Mammary epithelial cell (primary cell): ENCODE measurements around the gene LDAH.

Experiments
- EZH2 ChIP-seq: IDR thresholded peaks from 2 replicates; pipeline ENCODE4 v1.6.1; 2012; ENCODE audit warnings: low read length, inconsistent platforms, borderline replicate concordance
- TF ChIP-seq, protein P1 (sequence below), 2 donors: IDR thresholded peaks in 1 of 2; conservative IDR thresholded peaks in 1 of 2; 2 replicates each; pipeline ENCODE4 v1.5.1; 2011 to 2012; ENCODE audit warnings: inconsistent platforms in 2 of 2, low read length in 2 of 2, mild to moderate bottlenecking in 2 of 2, control low read depth in 1 of 2, low read depth in 1 of 2; ENCODE audit not compliant: insufficient read depth in 1 of 2; ENCODE audit errors: extremely low read depth in 1 of 2

DNA sequence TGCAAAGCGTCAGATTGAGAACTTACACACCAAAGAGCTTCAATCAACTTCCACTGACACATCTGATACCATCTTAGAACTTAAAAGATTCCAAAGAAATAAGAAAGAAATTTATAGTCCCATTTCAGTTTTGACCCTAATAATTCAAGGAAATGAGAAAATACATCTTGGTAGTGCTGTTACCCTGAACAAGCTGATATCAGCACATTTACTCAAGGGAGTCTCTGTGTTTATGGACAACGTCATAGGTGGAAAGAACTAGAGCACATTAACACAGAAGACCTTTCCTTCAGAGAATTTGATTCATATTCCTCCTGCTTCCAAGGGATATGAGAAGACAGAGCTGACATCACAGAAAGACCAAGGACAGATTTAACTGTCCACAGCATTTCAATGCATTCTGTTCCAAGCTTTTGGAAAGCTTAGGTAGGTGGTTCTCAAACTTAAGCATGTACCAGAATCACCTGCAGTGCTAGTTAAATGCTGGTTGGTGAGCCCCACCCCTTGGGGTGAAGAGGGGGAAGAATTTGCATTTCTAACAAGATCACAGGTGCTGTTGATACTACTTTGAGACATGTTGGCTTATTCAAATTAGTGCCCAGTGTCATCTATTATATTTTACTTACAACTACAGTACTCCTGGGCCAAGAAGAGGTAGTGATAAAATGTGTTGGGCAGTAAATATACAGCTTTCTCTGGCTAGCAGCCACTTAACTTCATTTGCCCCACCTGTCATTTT, 59.8 kb downstream of the LDAH start:
- TF ChIP-seq, protein P1, sequence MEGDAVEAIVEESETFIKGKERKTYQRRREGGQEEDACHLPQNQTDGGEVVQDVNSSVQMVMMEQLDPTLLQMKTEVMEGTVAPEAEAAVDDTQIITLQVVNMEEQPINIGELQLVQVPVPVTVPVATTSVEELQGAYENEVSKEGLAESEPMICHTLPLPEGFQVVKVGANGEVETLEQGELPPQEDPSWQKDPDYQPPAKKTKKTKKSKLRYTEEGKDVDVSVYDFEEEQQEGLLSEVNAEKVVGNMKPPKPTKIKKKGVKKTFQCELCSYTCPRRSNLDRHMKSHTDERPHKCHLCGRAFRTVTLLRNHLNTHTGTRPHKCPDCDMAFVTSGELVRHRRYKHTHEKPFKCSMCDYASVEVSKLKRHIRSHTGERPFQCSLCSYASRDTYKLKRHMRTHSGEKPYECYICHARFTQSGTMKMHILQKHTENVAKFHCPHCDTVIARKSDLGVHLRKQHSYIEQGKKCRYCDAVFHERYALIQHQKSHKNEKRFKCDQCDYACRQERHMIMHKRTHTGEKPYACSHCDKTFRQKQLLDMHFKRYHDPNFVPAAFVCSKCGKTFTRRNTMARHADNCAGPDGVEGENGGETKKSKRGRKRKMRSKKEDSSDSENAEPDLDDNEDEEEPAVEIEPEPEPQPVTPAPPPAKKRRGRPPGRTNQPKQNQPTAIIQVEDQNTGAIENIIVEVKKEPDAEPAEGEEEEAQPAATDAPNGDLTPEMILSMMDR (conservative IDR thresholded peaks at IDR 0.05 in 1 of 2, IDR thresholded peaks at IDR 0.05 in 1 of 2; ENCODE audit: extremely low read depth in 1 of 2, insufficient read depth in 1 of 2, low read depth in 1 of 2, low read length in 2 of 2), result no peak
- TF ChIP-seq EZH2, result no peak
